ENCODE results near the gene CNTNAP1.

GRCh38 chr17:42647778-42648177, 34.6 kb upstream of the CNTNAP1 start:
- TF ChIP-seq POLR2A (IDR thresholded peaks at IDR 0.05) (no peak), CTCF (IDR thresholded peaks at IDR 0.05) (no peak)
